ENCODE measurements around the gene LRRC3B.
"Not testable (repeated sequence)": the region's sequence is repeated elsewhere in the genome, so short reads cannot be mapped to it uniquely, and the experiment has no call there.

The LRRC3B gene, protein sequence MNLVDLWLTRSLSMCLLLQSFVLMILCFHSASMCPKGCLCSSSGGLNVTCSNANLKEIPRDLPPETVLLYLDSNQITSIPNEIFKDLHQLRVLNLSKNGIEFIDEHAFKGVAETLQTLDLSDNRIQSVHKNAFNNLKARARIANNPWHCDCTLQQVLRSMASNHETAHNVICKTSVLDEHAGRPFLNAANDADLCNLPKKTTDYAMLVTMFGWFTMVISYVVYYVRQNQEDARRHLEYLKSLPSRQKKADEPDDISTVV

DNA sequence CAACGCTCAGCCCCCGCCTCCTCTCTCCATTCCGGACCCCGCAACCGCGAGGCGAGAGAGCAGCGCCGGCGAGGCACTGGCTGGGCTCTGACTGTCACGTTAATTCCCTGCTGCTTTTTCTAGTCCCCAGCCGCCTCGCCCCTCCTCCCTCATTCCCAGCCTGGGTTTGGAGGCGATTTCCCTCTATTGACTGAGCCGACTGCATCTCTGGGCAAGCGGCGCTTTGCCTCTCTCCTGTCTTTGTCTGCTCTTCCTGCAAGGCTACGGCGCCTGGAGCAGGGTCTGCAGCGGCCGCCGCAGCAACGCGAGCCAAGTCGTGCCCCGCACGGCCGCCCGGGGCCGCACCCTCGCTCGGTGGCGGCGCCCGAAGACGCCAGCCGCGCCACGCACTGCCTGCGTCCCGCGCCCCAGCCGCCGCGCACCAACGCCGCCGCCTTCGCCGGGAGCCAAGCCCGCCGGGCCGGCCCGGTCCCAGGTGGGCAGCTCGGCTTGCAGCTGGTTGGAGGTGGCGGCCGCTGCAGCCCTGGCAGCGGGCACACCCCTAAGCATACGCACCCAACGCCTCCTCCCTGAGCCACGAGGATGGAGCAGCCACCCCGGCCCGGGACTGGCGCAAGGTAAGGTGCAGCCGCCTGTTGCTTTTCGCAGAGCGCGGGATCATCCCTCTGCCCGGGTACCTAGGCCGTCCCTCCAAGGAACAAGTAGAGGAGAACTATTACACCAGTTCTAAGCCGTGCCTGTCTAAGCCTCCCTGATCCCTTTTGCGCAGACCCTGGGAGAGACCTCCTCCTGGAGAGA is at the start of gene LRRC3B:
Gene LRRC3B, plus strand, starts transcription at position 152 of the 798 bp plus-strand sequence. CDS start 86,901 bp downstream, outside the sequence.
- DNase-seq = peak; percentile 22

DNA sequence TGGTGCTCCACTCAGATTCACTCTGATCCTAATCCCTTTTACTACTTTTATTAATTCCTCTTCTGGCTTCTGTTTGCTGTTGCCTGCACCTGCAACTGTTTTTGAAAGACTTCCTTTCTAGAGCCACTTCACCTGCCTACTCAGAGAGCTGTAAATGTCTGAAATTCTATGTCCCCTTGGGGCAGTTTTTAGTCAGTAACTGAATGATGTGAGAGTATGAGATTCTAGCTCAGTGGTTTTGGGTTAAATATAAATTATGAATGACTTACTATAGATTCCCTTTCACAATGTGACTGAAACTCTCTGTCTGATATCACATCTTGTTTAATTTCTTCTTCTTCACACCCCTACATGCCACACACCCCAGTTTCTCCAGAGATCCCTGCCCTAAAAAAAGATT is 47.8 kb upstream of the LRRC3B start:
- no peak for DNase-seq

DNA sequence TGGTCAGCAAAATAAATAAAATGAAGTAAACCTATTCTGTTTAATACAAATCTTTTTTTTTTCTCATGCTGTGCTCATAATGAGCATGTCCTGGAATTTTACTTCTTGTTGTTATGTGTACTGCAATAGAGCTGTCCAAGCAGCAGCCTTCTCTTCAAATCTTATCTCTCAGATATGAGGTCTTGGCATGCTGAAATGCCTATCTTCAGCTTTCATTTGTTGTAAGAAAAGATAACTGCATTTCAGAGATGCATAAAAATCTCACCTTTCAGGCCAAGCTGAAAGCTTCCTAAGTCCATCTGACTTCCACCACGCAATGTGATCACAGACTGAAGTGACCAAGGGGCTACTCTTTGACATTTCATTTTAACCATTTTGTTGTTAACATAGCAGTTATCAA is 43.5 kb upstream of the LRRC3B start:
- DNase-seq = no peak

DNA sequence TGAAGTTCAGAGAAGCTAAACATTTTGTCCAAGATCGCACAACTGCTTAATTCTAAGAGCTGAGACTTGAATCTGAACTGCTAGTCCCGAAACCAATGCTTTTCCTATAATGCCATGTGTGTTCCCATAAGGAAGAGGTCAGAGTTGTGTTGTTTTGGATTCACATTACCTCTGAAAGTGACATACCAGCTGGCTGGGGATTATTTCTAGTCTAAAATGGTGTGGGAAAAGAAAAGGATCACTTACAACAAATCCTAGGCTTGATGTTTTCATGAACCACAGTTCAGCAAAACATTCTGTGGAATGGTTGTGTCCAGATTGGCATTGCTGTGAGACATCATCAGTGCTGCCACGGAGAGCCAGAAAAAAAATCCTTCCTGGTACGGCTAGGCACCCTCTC is 35.0 kb upstream of the LRRC3B start:
- DNase-seq = no peak

DNA sequence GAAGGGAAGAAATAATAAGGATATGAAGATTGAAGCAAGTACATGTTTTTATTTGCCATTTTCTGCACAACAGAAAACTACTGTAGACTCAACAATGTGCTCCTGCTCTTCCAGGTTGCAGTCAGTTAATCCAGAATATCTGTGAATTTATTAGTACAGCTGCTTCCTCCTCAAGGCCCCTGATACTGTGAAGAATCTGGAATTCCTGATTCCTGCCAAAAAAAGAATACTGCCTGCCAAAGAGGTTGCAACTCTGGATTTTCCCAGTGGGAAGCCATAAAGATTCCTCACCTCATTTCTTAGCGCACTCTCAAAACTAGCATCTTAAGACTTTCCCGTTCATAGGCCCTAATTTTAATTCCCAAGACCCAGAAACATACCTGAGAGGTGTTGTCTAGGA is 33.6 kb upstream of the LRRC3B start:
- DNase-seq = no peak

DNA sequence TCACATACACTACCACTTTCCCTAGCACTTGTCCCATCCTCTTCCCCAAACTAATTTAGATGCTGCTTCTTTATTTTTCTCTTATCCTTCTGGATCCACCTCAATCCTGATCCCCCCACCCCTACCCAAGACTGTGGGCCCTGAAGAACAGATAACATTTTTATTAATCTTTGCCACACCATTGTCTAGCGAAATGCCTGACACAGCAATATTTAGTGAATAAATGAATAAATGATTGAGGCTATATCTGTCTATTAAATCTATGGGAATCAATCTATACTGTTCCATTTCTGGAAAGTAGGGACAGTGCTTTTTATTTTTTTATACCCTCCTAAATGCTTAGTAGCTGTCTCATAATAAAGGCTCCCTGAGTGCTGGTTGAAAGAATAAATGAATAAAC is 32.9 kb upstream of the LRRC3B start:
- no peak for DNase-seq

DNA sequence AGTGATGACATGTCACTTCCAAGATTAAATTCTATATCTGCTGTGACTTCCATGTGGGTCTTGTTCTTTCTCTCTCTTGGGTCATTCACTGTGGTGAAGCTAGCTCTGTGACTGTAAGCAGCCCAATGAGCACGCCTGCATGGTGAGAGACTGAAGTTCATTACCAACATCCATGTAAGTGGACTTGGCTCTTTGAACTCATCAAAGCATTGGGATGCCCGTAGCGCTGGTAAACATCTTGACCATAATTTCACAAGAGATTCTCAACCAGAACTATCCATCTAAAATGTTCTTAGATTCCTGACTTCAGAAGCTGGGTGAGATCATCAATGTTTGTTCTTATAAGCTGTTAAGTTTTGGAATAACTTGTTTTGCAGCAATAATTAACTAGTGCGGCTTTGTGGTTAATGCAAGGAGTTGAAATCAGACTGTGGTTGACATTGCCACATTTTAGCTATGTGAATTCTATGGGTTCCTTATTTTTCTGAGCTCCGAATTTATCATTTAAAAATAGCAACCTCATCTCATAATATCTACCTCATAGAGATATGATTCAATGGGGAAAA is 31.6 kb upstream of the LRRC3B start:
- DNase-seq = no peak

DNA sequence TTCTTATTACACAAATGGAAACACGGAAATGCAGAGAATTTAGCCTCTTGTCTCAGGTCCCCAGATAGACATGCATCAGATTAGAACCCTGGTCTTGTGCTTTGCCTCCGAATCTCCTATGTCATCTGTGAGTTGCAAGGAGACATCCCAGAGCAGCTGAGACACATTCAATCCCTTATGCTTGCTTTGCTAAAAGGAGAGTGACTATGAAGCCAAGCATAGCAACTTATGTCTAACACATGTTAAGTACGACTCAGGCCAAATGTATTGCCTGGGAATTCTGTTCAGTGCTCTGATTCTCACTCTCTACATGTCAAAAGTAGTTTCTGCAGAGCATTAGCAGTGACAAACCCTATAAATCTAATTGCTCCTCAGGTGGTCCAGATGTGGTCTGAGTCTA is 30.6 kb upstream of the LRRC3B start:
- no peak for DNase-seq

DNA sequence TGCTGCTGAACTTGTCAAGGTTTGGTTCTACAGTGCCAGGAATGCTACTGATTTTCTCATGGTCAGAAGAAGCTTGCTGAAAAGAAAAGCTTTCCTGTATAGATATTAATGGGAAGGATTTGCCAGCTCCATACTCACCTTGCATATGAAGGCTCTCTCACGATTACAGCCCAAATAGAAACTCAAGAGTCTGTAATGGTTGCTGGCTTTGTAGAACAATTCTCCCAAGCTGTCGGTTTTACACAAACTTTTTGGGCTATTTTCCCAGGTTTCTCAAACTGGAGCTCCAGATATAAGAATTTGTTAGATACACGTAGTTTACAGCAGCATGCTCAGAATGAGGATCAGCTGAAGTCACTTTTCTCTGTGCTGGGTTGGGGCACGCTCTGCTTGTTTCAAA is 30.1 kb upstream of the LRRC3B start:
- DNase-seq = no peak

DNA sequence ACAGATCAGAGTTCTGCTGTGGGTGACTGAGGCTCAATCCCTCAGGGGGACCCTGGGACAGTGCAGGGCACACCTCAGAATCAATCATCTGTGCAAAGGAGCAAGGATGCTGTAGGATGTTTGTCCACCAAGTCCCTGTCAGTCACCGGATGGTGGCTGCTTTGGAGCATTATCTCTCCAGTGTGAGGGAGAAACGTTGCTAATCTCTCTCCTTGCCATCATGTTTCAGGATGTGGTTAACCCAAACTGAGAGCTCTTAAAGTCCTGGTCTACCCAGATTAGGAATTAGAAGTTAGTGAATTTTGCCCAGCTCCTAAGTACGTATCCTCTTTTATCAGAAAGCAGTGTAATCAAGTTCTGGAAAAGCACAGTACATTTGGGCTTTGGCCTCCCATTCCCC is 26.2 kb upstream of the LRRC3B start:
- DNase-seq = no peak

DNA sequence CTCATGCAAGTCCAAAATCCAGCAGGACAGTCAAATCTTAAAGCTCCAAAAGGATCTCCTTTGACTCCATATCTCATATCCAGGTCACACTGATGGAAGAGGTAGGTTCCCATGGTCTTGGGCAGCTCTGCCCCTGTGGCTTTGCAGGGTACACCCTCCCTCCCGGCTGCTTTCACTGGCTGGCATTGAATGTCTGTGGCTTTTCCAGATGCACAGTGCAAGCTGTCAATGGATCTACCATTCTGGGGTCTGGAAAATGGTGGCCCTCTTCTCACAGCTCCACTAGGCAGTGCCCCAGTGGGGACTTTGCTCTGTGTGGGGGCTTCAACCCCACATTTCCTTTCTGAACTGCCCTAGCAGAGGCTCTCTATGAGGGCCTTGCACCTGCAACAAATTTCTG is 19.3 kb upstream of the LRRC3B start:
- not testable (repeated sequence) for DNase-seq

DNA sequence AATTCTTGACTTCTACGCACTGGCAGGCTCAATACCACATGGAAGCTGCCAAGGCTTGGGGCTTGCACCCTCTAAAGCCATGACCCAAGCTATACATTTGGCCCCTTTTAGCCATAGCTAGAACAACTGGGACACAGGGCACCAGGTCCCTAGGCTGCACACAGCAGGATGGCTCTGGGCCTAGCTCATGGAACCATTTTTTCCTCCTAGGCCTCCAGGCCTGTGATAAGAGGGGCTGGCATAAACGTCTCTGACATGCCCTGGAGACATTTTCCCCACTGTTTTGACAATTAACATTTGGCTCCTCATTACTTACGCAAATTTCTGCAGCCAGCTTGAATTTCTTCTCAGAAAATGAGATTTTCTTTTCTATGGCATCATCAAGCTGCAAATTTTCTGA is 18.8 kb upstream of the LRRC3B start:
- not testable (repeated sequence) for DNase-seq

DNA sequence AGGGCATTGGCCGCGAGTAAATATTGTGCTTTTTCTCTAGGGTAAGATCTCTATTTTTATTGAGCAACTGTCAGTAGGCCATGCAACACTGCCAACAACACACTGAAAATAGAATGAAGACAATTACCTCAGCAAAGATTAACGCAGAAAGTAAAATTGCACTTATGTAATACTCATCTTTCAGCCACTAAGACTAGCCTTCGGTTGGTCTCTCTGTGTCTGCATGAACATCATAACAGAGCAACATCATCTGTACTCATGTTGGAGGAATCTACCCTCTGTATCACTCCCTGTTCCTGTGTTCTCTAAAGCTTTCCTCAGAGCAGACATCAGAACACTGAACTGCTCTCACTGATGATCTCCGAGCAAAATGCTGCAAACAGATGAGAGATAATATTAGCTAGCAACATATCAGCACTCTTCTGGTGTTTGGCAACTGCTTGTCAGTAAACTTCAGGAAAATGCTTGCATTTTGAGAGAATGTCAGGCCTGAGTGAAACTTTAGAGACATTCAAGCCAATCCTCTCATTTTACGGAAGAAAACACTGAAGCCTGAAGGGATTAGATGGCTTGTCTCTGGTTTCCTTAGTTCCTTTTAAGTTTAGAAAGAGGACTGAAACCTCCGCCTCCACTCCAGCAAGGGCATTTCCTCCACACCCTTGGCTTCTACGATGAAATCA is 8.4 kb upstream of the LRRC3B start:
- no peak for DNase-seq

DNA sequence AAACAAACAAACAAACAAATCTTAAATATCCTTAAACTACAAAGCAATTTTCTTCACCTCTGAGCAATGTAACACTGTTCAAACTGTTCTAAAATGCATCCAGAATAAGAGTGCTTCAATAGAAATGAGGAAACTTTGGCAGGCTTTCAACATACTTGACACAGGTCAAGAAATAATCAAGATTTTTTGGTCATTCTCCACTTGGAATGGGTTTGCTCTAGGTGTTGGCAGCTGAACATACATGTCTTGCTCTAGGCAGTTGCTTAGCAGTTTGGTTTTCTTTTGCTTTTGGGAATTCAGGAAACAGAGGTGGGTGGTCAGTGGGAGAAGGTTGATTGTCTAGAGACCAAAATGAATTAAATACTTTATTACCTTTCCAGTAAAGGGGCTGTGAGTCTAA is 1.4 kb upstream of the LRRC3B start:
- no peak for DNase-seq

DNA sequence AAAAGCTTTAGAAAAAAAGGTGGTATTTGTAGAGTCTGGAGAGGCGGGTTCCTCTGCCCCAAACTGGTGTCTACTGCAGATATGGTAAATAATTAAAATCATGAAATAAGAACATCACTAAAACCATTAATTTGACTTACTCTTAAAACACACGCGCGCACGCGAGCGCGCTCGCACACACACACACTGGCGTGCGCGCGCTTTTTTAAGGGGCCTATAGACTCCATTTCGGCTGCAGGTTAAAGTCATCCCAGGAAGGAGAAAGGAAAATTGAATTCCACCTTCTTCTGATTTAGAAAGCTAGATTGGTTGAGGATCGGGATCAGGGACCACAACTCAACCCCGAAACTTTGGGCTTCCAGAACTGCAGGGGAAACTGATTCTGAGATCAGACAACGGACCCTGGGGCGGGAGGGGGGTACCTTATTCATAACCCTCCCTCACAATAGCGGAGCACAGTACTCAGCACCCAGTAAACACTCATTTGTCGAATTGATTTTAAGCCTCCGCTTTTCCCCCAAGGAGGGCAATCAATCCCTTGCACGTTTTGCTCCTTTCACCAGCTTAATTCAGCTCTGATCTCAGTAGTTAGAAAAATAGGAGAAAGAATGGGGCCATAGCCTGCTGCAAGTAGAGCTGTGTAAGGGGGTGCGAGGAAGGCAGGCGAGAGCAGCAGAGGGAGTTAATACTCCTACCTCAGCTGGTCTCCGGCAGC is 509 bp upstream of the LRRC3B start:
- peak; percentile 25 for DNase-seq

DNA sequence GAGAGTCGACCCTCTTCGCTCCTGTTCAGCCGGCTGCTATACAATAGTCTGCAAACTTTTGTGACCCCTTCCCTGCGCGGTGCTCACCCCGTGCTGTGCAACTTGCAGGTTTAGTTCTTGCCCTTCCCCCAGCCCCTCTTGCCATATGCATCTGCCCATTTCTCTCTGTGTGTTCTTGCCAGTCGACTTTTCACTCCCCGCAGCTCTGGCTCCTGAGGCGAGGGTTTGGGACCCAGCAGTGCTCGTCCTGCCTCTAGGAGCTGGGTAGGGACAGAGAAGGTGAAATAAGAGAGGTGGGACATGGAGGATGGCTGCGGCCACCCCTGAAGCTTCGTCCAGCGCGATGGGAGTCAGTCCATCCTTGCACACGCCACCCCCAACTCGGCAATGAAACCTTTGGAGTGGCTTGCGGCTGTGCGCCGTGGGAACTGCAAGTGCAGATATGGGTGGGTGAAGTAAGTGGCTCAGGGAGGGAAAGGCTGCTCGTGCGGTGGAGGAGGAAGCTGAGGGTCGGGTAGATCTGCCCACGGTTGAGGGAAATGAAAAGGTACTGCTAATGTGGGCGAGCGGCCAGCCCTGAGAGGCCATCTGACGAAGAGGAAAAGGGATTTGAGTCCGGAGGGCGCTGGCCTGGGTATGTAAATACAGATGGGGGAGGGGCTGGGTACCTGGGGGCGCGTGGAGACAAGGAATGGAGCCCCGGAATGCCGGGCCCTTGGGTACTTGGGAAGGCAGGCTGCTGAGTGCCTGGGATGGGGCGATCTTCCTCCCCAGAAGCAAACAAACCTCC is 1.0 kb downstream of the LRRC3B start:
- DNase-seq = no peak

DNA sequence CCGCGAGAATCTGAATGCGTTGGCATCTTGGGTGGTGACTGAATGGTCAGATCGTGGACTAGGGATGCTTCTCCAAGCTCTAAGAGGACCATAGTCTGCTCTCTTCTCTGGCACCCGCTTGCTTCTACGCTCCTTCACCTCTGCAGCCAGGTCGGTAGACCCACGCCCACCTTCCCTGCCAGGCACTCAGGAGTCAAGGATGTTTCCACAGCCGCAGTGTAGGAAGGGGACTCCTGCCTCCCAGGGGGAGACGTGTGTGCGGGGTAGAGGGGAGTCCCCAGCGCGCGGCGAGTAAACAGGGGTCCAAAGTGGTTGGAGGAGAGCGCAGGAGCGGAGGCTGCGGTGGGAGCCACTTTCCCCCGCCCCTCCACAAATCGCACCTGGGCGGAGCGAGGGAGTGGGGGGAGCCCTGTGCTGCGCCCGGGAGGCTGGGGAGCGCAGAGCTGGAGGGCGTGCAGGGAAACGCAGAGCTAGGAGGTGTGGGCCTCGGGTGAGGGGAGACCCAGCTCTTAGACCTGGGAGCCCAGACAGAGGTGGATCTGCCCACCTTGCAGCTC is 1.7 kb downstream of the LRRC3B start:
- DNase-seq = no peak

DNA sequence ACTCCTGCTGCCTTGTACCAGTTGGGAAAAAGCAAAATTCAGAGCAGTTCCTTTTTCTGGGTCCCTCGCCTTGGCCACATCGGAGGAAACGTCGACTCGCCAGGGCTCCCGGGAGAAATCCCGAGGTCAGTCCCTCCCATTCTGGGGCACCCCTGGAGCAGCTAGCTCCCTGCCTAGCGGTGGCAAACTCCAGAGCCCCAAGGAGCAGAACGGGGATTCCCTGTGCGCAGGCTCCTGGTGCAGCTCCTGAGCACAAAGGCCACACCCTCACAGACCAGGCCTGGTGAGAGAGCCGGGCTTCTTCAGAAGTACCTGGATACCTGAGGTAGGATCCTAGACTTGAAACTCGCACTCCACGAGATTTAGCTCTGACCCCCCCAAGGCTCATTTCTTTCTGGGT is 2.6 kb downstream of the LRRC3B start:
- DNase-seq = no peak

DNA sequence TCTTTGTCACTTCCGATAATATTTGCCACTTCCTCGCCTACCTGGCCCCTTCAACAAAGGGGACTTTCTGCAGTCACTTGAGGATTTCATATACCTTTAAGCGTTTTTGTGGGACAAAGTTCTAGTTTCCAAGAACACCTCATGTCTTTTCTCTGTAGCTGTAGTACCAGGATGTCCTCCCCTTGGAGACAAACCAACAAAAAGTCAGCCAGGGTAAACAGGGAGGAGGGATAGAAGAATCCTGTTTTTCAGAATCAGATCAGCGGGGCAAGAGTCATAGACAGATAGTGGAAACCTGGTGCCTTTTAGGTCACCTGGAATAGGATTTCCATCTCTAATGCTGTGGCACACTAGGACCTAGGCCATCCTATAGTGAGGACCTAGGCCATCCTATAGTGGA is 4.5 kb downstream of the LRRC3B start:
- no peak for DNase-seq

DNA sequence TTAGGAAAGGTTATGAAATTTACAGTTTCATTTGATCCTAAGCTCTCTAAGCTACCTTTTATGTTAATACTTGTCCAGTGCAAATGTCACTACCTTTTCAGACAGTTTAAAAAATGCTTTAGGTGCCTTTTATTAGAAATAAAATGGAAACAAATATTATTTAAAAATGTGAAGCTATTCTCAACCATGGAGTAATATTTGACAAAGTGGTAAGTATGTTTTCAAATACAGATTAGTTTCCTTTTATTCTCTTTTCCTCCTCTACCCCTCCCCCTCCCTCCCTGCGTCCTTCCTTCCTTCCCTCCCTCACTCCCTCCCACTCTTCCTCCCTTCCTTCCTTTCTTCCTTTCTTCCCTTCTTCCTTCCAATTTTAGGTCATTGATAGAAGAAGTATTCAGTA is 6.3 kb downstream of the LRRC3B start:
- DNase-seq = no peak

DNA sequence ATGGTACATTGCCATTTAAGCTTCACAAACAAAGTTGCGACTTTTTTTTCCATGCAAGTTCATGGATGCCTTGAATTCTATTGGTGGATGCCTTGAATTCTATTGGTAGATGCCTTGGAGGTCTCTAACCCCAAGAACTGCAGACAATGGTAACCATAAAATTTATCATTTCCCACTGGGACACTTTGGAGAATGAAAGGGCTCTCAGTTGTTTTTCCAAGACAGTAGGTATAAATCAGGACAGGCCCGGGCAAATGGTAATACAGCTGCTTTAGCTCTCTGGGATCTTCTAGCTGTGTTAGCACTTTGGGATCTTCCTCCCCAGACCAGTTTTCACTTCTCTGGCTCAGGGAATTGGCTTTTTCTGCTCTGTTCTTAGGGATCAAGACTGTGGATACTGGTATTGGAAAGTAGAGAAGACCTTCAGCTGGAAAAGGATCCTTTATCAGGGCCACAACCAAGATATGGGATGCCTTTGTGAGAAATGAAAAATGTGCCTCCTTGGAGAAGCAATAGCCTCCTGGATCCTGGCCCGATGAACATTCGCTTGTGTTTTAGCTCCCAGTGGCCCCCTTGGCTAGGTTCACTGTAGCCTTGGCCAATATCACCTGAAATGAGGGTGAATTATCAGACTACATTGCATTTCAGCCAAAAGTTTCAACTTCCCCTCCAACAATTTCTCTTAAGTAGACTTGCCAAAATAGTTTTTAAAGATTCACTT is 8.3 kb downstream of the LRRC3B start:
- no peak for DNase-seq
